A549 (cell line): ENCODE results near the gene ZC3HAV1.

Experiments
- CTCF ChIP-seq: fragments of >200 bp; sonication (Bioruptor Twin); formaldehyde crosslinking; IDR thresholded peaks from 3 replicates; pipeline ENCODE4 v1.5.1; 2016
- ELK1 ChIP-seq: fragments of 150-350 bp; IDR thresholded peaks from 2 replicates; pipeline ENCODE4 v1.6.1; 2014; ENCODE audit warnings: low read depth, mild to moderate bottlenecking, low read length
- JUN ChIP-seq, 2 experiments: fragments of >200 bp; sonication (Bioruptor Twin); formaldehyde crosslinking; IDR thresholded peaks; 2 replicates in 1 of 2; 3 replicates in 1 of 2; pipeline ENCODE4 v1.6.1; 2016 to 2017
- SMC3 ChIP-seq: fragments of >200 bp; sonication (Bioruptor Twin); formaldehyde crosslinking; IDR thresholded peaks from 3 replicates; pipeline ENCODE4 v1.6.1; 2018; ENCODE audit warnings: inconsistent platforms

- TF ChIP-seq JUN (IDR thresholded peaks at IDR 0.05) (no peak), SMC3 (peak; percentile 68), CTCF (peak; percentile 91), ELK1 (no peak)
These were observed 34.4 kb downstream of the ZC3HAV1 start for GRCh38 chr7:139075031-139075652.
